Mucosa of stomach (tissue), 1 donor: ENCODE data around the gene ACACB.

ENCODE experiments used
- H3K27me3 ChIP-seq: one replicate; pipeline ENCODE4 v1.7.0; 2013; ENCODE audit warnings: mild to moderate bottlenecking, low read length; ENCODE audit not compliant: control insufficient read depth, insufficient read depth
- H3K36me3 ChIP-seq: one replicate; pipeline ENCODE4 v1.7.0; 2013; ENCODE audit warnings: low read length; ENCODE audit not compliant: control insufficient read depth, insufficient read depth
- H3K4me1 ChIP-seq: one replicate; pipeline ENCODE4 v1.7.0; 2013; ENCODE audit warnings: mild to moderate bottlenecking, low read length; ENCODE audit not compliant: control insufficient read depth, insufficient read depth
- H3K4me3 ChIP-seq: one replicate; pipeline ENCODE4 v1.7.0; 2013; ENCODE audit warnings: low read length
- H3K9ac ChIP-seq: one replicate; pipeline ENCODE4 v1.7.0; 2013; ENCODE audit warnings: mild to moderate bottlenecking, low read length, moderate library complexity
- H3K9me3 ChIP-seq: one replicate; pipeline ENCODE4 v1.7.0; 2013; ENCODE audit warnings: mild to moderate bottlenecking, low read length, moderate library complexity; ENCODE audit not compliant: control insufficient read depth
- donor health status: Pancreatic carcinoma.

The ACACB gene

GRCh38 chr12:109115758-109116610, at the start of gene ACACB:
TSS of gene ACACB (plus strand) at chr12:109116587. CDS start at chr12:109139406, 22,819 bp downstream.
- Histone ChIP-seq H3K4me1 (peaks cover 77% of the 10 kb centered on the region), H3K4me3 (no peak within 1 kb of the TSS), H3K9me3 (no peaks in the 10 kb centered on the region), H3K36me3 (no peaks in the 10 kb centered on the region), H3K27me3 (no peaks in the 10 kb centered on the region), H3K9ac (peak within 1 kb of the TSS; percentile 57)

GRCh38 chr12:109069307-109070271, 46.8 kb upstream of the ACACB start:
- Histone ChIP-seq H3K4me3 (no peak overlapping the region), H3K36me3 (no peaks in the 10 kb centered on the region), H3K4me1 (no peaks in the 10 kb centered on the region)

GRCh38 chr12:109074866-109075265, 41.5 kb upstream of the ACACB start:
- no peaks in the 10 kb centered on the region for H3K27me3 ChIP-seq
- no peaks in the 10 kb centered on the region for H3K9me3 ChIP-seq
- no peaks in the 10 kb centered on the region for H3K4me1 ChIP-seq
- no peaks in the 10 kb centered on the region for H3K36me3 ChIP-seq
- H3K9ac ChIP-seq: no peak overlapping the region
- H3K4me3 ChIP-seq: no peak overlapping the region

More at GRCh38 chr12:109069307-109070271, 46.8 kb upstream of the ACACB start:
- Histone ChIP-seq H3K9ac (no peak overlapping the region), H3K27me3 (no peaks in the 10 kb centered on the region), H3K9me3 (no peaks in the 10 kb centered on the region)

- Histone ChIP-seq H3K4me3 (no peak overlapping the region), H3K27me3 (no peaks in the 10 kb centered on the region), H3K4me1 (no peaks in the 10 kb centered on the region), H3K9ac (no peak overlapping the region), H3K9me3 (no peaks in the 10 kb centered on the region), H3K36me3 (no peaks in the 10 kb centered on the region)
Measured at GRCh38 chr12:109082751-109083150, 33.6 kb upstream of the ACACB start.

- H3K4me1 ChIP-seq: no peaks in the 10 kb centered on the region
- no peak overlapping the region for H3K9ac ChIP-seq
- H3K4me3 ChIP-seq: no peak overlapping the region
- H3K36me3 ChIP-seq: no peaks in the 10 kb centered on the region
- no peaks in the 10 kb centered on the region for H3K9me3 ChIP-seq
- H3K27me3 ChIP-seq: no peaks in the 10 kb centered on the region
Measured at GRCh38 chr12:109084425-109084824, 32.0 kb upstream of the ACACB start.

GRCh38 chr12:109085590-109085989, 30.8 kb upstream of the ACACB start:
- no peak overlapping the region for H3K4me3 ChIP-seq
- no peaks in the 10 kb centered on the region for H3K36me3 ChIP-seq
- H3K4me1 ChIP-seq: no peaks in the 10 kb centered on the region
- no peaks in the 10 kb centered on the region for H3K9me3 ChIP-seq
- no peaks in the 10 kb centered on the region for H3K27me3 ChIP-seq
- H3K9ac ChIP-seq: no peak overlapping the region

- H3K27me3 ChIP-seq: no peaks in the 10 kb centered on the region
- H3K9me3 ChIP-seq: no peaks in the 10 kb centered on the region
- H3K4me1 ChIP-seq: peaks cover 6% of the 10 kb centered on the region
- no peak overlapping the region for H3K9ac ChIP-seq
- H3K36me3 ChIP-seq: no peaks in the 10 kb centered on the region
- H3K4me3 ChIP-seq: no peak overlapping the region
Measured at GRCh38 chr12:109087250-109087649, 29.1 kb upstream of the ACACB start.

- H3K9ac ChIP-seq: no peak overlapping the region
- H3K4me3 ChIP-seq: no peak overlapping the region
- H3K4me1 ChIP-seq: peaks cover 15% of the 10 kb centered on the region
- H3K9me3 ChIP-seq: no peaks in the 10 kb centered on the region
- H3K36me3 ChIP-seq: no peaks in the 10 kb centered on the region
- no peaks in the 10 kb centered on the region for H3K27me3 ChIP-seq
Measured at GRCh38 chr12:109088818-109089217, 27.6 kb upstream of the ACACB start.

- no peaks in the 10 kb centered on the region for H3K36me3 ChIP-seq
- peaks cover 15% of the 10 kb centered on the region for H3K4me1 ChIP-seq
- no peaks in the 10 kb centered on the region for H3K27me3 ChIP-seq
- H3K9ac ChIP-seq: no peak overlapping the region
- H3K4me3 ChIP-seq: no peak overlapping the region
- no peaks in the 10 kb centered on the region for H3K9me3 ChIP-seq
Measured at GRCh38 chr12:109089683-109090082, 26.7 kb upstream of the ACACB start.

GRCh38 chr12:109092497-109093021, 23.8 kb upstream of the ACACB start:
- no peaks in the 10 kb centered on the region for H3K9me3 ChIP-seq
- H3K4me3 ChIP-seq: peak overlapping the region; percentile 56
- H3K36me3 ChIP-seq: no peaks in the 10 kb centered on the region
- peaks cover 19% of the 10 kb centered on the region for H3K4me1 ChIP-seq
- no peaks in the 10 kb centered on the region for H3K27me3 ChIP-seq
- peak overlapping the region; percentile 51 for H3K9ac ChIP-seq

- H3K4me3 ChIP-seq: peak within 1 kb of the TSS; percentile 56
- no peaks in the 10 kb centered on the region for H3K27me3 ChIP-seq
- no peaks in the 10 kb centered on the region for H3K9me3 ChIP-seq
- peaks cover 21% of the 10 kb centered on the region for H3K4me1 ChIP-seq
- peak within 1 kb of the TSS; percentile 51 for H3K9ac ChIP-seq
- no peaks in the 10 kb centered on the region for H3K36me3 ChIP-seq
Measured at GRCh38 chr12:109093022-109093918, 23.1 kb upstream of the ACACB start, which contains the start of gene ALKBH2. TSS of gene ALKBH2 (minus strand) at chr12:109093472. CDS start at chr12:109092786, 686 bp downstream.
